ENCODE measurements around the gene DDTL. TPM values are rescaled to one million over a fixed set of nuclear protein-coding genes. Genes with fewer than 3 reads are reported as not detected.
A peak's percentile ranks its signal among the peaks of the same experiment; 100 is the strongest.
"Not testable (repeated sequence)": the region's sequence is repeated elsewhere in the genome, so short reads cannot be mapped to it uniquely, and the experiment has no call there.

Gene DDTL
- total and polyA plus RNA-seq, 2 of the 4 experiments (the other 2 are of a cell fraction) = 0.36 to 1.5 TPM

- H3K4ac ChIP-seq (ENCODE audit: low read depth, low read length); intact Hi-C loops (cut with micrococcal nuclease); H3K27ac ChIP-seq (ENCODE audit: insufficient read depth, low read length); H3K9me1 ChIP-seq (ENCODE audit: insufficient read depth, low read length); H2AK9ac ChIP-seq (replicated peaks; ENCODE audit: low read depth, low read length, poor library complexity); POLR2A ChIA-PET (ENCODE audit: unreplicated experiment); H3K18ac ChIP-seq (ENCODE audit: low read depth, low read length); H3K4me2 ChIP-seq (ENCODE audit: low read depth, low read length); H4K20me1 ChIP-seq (ENCODE audit: insufficient read depth, low read length); H4K91ac ChIP-seq (ENCODE audit: insufficient read depth, low read depth, low read length); H3K4me3 ChIP-seq (ENCODE audit: insufficient read depth, low read depth, low read length); H3K9ac ChIP-seq (ENCODE audit: low read depth, low read length); in situ Hi-C loops (cut with MboI; ENCODE audit: low sequenced_read_pairs); H3K4me1 ChIP-seq (ENCODE audit: control insufficient read depth, insufficient read depth, low read length); H3K56ac ChIP-seq (ENCODE audit: extremely low read depth, insufficient read depth, low read length); ATAC-seq (ENCODE audit: low read depth); H3K14ac ChIP-seq (replicated peaks; ENCODE audit: low read depth, low read length); H2BK5ac ChIP-seq (ENCODE audit: low read depth, low read length, poor library complexity, severe bottlenecking); H4K8ac ChIP-seq (ENCODE audit: low read depth in 2 of 2, low read length in 2 of 2); H3K23ac ChIP-seq (ENCODE audit: low read depth, low read length); dilution Hi-C loops (cut with HindIII; ENCODE audit: low sequenced_read_pairs, unreplicated experiment); H2AFZ ChIP-seq (replicated peaks; ENCODE audit: low read length, poor library complexity); H2BK20ac ChIP-seq (ENCODE audit: low read depth, low read length); H3K9me3 ChIP-seq (ENCODE audit: control insufficient read depth, insufficient read depth, low read length); H4K5ac ChIP-seq (ENCODE audit: low read depth, low read length); H2BK15ac ChIP-seq (ENCODE audit: low read depth, low read length); H3K27me3 ChIP-seq (ENCODE audit: control insufficient read depth, insufficient read depth, low read length); CTCF ChIA-PET; H2AK5ac ChIP-seq (ENCODE audit: low read depth, low read length); BruUV-seq (replicated peaks); DNase-seq; H2BK120ac ChIP-seq (ENCODE audit: low read depth, low read length): not testable (repeated sequence)
- peaks cover 9 to 23% of the 10 kb centered on the region in 2 experiments for H3K79me1 ChIP-seq (ENCODE audit: low read depth in 1 of 2, low read length in 2 of 2)
- no CpG with 5 or more reads among the region's 3 CpGs for WGBS, 2 experiments (ENCODE audit: extremely low coverage in 2 of 2, insufficient read length in 1 of 2)
- H3K36me3 ChIP-seq (ENCODE audit: control insufficient read depth, insufficient read depth, low read length) = peaks cover 21% of the 10 kb centered on the region
Observed at GRCh38 chr22:23971927-23972326, 5.2 kb downstream of the DDTL start.

GRCh38 chr22:23974345-23974744 lies 7.7 kb downstream of the DDTL start, which contains the start of gene DDT:
Gene DDT, minus strand, starts transcription at chr22:23974441. Its CDS starts 27 bp downstream, at chr22:23974414.
- BruUV-seq (replicated peaks); H3K56ac ChIP-seq (ENCODE audit: extremely low read depth, insufficient read depth, low read length); H4K8ac ChIP-seq (ENCODE audit: low read depth in 2 of 2, low read length in 2 of 2); H4K5ac ChIP-seq (ENCODE audit: low read depth, low read length); H3K9me1 ChIP-seq (ENCODE audit: insufficient read depth, low read length); H3K4me1 ChIP-seq (ENCODE audit: control insufficient read depth, insufficient read depth, low read length); H4K20me1 ChIP-seq (ENCODE audit: insufficient read depth, low read length); H3K27ac ChIP-seq (ENCODE audit: insufficient read depth, low read length); intact Hi-C loops (cut with micrococcal nuclease); H2BK15ac ChIP-seq (ENCODE audit: low read depth, low read length); H3K4me3 ChIP-seq (ENCODE audit: insufficient read depth, low read depth, low read length); H2BK120ac ChIP-seq (ENCODE audit: low read depth, low read length); DNase-seq; H3K4me2 ChIP-seq (ENCODE audit: low read depth, low read length); H3K9ac ChIP-seq (ENCODE audit: low read depth, low read length); H2BK5ac ChIP-seq (ENCODE audit: low read depth, low read length, poor library complexity, severe bottlenecking); H3K14ac ChIP-seq (replicated peaks; ENCODE audit: low read depth, low read length); H3K23ac ChIP-seq (ENCODE audit: low read depth, low read length); dilution Hi-C loops (cut with HindIII; ENCODE audit: low sequenced_read_pairs, unreplicated experiment); H3K27me3 ChIP-seq (ENCODE audit: control insufficient read depth, insufficient read depth, low read length); H3K18ac ChIP-seq (ENCODE audit: low read depth, low read length); POLR2A ChIA-PET (ENCODE audit: unreplicated experiment); H3K4ac ChIP-seq (ENCODE audit: low read depth, low read length); H2AK9ac ChIP-seq (replicated peaks; ENCODE audit: low read depth, low read length, poor library complexity); H2BK20ac ChIP-seq (ENCODE audit: low read depth, low read length); H4K91ac ChIP-seq (ENCODE audit: insufficient read depth, low read depth, low read length); H2AK5ac ChIP-seq (ENCODE audit: low read depth, low read length); CTCF ChIA-PET; H3K9me3 ChIP-seq (ENCODE audit: control insufficient read depth, insufficient read depth, low read length); in situ Hi-C loops (cut with MboI; ENCODE audit: low sequenced_read_pairs); H2AFZ ChIP-seq (replicated peaks; ENCODE audit: low read length, poor library complexity): not testable (repeated sequence)
- ATAC-seq (ENCODE audit: low read depth) = peak; percentile 95
- Histone ChIP-seq H3K36me3 (ENCODE audit: control insufficient read depth, insufficient read depth, low read length) (peaks cover 17% of the 10 kb centered on the region), H3K79me1 (ENCODE audit: low read depth in 1 of 2, low read length in 2 of 2) (peaks cover 9 to 18% of the 10 kb centered on the region in 2 experiments)
- WGBS, 2 experiments (ENCODE audit: extremely low coverage in 2 of 2, insufficient read length in 1 of 2) = no CpG with 5 or more reads among the region's 29 CpGs

All from IMR-90 (cell line).